ENCODE results near the gene SP8.

GRCh38 chr7:20828947-20829346 is 42.3 kb upstream of the SP8 start:
- TF ChIP-seq, protein P1, sequence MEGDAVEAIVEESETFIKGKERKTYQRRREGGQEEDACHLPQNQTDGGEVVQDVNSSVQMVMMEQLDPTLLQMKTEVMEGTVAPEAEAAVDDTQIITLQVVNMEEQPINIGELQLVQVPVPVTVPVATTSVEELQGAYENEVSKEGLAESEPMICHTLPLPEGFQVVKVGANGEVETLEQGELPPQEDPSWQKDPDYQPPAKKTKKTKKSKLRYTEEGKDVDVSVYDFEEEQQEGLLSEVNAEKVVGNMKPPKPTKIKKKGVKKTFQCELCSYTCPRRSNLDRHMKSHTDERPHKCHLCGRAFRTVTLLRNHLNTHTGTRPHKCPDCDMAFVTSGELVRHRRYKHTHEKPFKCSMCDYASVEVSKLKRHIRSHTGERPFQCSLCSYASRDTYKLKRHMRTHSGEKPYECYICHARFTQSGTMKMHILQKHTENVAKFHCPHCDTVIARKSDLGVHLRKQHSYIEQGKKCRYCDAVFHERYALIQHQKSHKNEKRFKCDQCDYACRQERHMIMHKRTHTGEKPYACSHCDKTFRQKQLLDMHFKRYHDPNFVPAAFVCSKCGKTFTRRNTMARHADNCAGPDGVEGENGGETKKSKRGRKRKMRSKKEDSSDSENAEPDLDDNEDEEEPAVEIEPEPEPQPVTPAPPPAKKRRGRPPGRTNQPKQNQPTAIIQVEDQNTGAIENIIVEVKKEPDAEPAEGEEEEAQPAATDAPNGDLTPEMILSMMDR (optimal IDR thresholded peaks at IDR 0.05 in 1 of 3, IDR thresholded peaks at IDR 0.05 in 1 of 3, conservative IDR thresholded peaks at IDR 0.05 in 1 of 3; ENCODE audit: extremely low read depth in 1 of 3, insufficient read depth in 2 of 3, low read length in 3 of 3), result no peak
- TF ChIP-seq EZH2 (IDR thresholded peaks at IDR 0.05; ENCODE audit: low read length), result no peak
